ENCODE measurements around the gene PRKN.

The PRKN gene

DNA sequence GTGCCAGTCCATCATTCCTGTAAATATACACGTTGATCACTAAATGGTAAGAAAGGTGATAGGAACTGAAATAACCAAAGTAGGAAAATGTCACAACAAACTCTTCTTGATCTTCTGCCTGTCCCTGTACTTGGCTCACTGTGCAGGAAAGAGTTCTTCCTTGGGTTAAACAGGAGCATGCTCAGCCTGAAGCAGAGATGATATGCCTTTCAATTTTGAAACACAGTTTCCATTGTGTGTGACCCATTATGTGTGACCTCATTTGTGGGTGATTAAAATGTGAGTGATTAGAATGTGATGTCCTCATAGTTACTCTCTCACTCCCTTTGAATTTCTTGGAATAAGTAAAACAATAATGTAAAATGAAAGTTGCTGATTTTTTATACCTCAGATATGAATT, 1026.5 kb downstream of the PRKN start:
- in situ Hi-C loops (cut with MboI; ENCODE audit: low sequenced_read_pairs), result no loop called here

DNA sequence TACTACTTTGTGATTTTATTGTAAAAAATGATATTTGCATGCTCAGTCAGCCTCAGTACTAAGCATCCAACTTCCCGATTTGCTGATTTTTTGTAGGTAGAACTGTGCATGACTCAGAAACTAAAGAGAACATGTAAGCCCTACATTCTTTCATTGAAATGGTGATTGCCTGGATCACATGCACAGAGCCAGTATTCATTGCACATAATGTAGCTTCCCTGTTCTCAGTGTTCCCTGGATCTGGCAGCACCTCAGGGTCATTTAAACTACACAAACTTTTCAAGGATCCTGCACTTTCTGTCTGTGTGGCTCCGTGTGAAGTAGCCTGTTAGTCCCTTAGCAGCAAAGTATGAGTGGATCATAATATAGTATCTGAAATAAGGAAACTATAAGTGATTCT, 1030.8 kb downstream of the PRKN start:
- in situ Hi-C loops (cut with MboI; ENCODE audit: low sequenced_read_pairs), result no loop called here

DNA sequence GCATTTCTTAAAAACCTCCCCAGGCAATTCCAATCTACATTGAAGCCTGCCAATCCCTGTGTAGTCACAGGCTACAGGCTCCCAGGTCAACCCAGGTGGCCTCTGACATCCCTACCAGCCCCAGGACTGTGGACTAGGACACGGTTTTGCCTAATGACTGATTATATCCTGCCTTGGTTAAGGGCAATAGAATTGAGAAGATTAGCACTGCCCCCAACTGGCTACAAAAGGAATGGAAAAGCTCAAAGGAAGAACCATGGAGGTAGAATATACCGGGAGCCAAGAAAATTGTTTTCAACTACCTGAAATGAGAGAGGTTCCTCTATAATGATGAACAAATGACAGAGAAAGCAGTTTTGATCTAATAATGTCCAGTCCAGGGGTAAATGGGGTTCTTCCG, 1032.6 kb downstream of the PRKN start:
- in situ Hi-C loops (cut with MboI; ENCODE audit: low sequenced_read_pairs), result no loop called here

DNA sequence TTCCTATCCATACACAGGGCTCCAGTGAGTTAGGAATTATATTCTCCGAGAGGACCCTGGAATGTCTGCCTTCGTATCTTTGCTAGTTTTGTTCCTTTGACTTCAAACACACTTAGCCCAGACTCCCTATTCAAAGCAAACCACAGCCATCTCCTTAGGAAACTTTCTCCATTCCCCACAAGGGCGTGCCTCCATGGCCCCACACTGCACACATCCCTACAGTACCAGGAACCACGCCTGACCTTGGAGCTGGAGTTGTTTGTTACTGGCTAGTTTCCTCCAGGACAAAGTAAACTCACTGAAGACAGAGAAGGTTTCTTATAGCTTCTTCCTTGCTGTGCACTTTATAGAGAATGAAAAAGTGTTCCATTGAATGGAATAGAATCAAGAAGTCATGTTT, 1040.9 kb downstream of the PRKN start:
- in situ Hi-C loops (cut with MboI; ENCODE audit: low sequenced_read_pairs), result no loop called here

DNA sequence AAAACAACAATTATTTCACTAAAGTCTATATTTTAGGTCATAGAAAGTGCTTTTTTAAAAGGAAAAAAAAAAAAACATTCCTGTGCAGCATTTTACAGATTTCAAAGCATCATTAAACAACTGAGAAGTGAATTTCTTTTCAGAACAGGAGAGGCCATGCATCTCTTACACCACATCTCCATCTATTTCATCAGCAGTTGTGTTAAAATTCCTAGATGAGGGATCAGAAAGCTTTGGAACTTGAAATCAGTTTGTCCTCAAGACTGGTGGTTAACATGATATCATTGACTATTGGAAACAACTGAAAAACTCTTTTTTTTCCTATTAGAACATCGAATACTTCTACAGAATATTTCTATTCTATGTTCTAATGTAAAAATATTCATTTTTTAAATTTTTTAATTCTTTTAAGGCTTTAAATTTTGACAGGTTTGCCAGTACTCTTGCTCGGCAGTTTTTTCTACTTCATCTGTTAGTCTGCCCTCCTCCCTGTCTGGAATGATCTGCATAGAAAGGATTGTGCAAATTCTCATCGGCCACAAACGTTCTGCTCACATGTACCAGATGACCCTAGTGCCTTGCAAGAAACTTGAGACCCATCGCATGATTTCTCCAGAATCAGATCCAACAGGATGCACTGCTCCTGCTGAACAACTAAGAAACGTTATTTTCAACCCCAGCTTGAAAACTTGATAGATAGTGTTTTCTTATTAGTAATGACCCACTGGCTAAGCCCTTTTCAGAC, 1042.7 kb downstream of the PRKN start:
- in situ Hi-C loops (cut with MboI; ENCODE audit: low sequenced_read_pairs), result no loop called here

DNA sequence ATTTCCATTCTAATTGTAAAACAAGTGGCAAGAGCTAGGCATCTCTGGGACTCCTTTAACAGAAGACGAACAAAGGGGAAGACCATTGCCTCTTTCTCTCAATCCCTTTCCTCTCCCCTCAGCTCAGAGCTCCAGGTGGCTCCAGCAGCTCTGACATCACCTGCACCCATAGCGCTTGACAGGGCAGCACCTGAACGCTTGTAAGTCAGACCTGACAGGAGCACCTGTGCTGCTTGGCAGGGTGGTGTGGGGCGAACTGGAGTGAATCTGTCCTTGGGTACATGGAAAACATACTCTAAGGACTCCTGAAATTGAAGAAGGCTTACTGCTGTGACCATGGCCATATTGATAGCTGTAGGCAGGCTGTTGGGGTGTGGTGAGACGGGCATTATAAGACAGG, 1044.2 kb downstream of the PRKN start:
- in situ Hi-C loops (cut with MboI; ENCODE audit: low sequenced_read_pairs), result no loop called here

DNA sequence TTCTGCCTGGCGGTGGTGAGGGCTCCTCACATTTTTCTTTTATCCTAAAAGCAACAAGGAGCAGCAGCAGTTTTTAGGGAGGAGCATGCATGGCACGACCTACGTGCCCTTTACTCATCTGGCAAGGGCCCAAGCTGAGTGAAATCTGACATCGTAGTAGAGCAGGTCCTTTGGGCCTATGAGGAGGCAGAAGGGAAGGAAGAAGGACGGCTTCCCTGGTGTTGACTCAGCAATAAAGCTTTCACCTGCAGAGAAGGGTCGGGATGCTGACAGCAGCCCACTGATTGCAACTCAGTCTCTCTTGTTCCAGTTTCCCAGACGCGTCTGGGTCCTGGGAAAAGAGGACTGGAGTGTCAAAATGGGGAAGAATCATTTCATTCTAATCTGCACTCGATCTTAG, 1044.6 kb downstream of the PRKN start:
- in situ Hi-C loops (cut with MboI; ENCODE audit: low sequenced_read_pairs), result no loop called here

DNA sequence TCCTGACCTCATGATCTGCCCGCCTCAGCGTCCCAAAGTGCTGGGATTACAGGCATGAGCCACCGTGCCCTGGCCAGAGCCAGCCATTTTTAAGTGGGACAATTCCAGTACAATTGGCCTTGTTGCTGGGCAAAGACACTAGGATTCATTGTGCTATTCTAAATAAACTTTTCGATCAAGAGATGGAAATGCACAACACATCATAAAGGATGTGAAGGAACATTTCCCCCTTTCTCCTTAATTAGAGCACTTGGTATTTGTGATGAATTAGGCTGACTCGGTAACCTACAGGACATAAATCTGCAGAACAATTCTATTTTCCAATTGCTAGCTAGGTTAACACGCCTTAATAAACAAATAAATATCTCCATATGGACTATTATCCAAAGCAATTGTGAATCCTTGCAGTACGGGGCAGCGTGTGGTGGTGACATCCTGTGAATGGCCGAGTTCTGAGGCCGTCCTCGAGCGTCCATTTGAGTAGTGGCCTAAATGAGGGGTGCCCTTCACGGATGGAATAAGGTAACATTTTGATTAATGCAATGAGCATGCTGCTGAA, 1047.5 kb downstream of the PRKN start:
- in situ Hi-C loops (cut with MboI; ENCODE audit: low sequenced_read_pairs), result no loop called here

DNA sequence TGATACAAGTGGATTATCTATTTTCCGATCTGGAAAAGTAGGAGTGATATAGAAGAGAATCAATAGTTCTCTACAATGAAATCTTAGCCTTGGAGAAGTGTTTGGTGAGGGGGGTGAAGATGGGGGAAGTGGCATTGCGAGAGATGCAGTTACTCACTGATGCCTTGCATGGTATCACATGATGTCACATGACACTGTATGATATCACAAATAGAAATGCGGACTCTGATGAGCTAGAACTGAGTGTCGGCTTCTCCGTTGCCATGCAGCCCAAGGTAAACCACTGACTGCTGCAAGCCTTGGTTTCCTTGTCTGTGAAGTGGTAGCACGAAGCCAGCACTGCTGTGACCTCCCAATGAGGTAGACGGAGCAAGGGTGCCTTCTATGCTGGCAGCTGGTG, 1050.4 kb downstream of the PRKN start:
- in situ Hi-C loops (cut with MboI; ENCODE audit: low sequenced_read_pairs), result no loop called here

DNA sequence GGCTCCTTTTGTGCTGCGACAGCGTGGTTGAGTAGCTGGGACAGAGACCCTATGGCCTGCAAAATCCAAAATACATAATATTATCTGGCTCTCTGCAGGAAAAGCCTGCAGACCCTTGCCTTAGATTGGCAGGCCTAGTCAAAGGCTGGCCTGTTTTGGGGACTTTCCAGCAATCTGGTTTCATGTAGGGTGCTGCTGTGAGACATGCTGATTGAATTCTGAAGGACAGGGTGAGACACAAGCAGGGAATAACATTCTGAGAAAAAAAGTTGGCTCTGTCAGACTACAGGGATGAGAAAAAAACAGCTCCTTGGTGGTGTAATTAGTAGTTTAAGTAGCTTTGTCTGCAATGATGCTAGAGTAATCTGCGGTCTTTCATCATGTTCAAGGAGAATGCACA, 1051.0 kb downstream of the PRKN start:
- in situ Hi-C loops (cut with MboI; ENCODE audit: low sequenced_read_pairs), result no loop called here

DNA sequence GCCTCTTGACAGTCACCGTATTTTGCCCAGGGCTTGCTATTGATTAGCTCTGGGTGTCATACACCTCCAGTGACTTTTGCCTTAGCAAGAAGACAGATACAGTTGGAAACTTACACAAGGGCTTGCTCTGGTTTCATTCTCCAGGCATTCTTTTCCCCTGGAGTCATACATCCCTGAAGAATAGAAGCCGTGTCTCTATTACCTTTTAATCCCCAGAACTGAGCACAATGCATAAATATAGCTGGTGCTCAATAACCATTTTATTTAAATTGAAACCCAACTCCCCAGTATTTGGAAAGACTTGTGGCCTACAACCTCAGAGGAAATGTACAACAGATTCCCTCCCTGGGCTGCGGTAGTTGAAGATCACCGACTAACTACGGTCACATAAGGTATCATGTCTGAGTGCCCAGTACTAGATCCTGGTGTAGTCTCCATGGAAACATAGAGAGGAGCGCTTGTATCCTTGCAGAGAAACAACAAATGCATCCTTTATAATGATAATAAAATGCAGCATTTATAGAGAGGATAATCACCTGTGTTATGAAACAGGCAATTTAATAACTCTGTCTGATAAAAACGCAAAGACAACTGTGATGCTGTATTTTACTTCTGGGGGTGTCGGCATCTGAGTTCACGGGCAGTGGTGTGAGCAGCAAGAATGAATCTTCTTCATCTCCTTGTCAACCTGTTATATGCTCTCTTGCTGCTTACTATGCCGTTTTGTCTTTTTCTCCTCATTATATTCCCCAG, 1052.5 kb downstream of the PRKN start:
- in situ Hi-C loops (cut with MboI; ENCODE audit: low sequenced_read_pairs), result no loop called here

DNA sequence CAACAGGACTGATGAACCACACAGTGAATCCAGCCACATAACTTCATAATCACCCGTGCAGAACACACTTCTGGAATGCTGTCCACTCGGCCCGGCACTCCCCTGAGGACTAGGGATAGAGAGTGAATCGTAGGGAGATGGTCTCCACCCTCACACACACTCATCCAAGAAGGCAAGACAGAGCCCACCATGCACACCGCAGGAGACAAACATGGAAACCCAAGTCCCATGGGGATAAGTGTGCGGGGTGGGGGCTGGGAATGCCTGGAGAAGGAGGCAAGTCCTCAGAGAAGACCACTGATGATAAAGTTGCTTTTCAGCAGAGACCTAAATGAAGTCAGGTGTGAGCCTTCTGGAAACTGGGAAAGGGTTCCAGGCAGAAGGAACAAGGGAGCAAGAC, 1054.5 kb downstream of the PRKN start:
- in situ Hi-C loops (cut with MboI; ENCODE audit: low sequenced_read_pairs), result no loop called here

DNA sequence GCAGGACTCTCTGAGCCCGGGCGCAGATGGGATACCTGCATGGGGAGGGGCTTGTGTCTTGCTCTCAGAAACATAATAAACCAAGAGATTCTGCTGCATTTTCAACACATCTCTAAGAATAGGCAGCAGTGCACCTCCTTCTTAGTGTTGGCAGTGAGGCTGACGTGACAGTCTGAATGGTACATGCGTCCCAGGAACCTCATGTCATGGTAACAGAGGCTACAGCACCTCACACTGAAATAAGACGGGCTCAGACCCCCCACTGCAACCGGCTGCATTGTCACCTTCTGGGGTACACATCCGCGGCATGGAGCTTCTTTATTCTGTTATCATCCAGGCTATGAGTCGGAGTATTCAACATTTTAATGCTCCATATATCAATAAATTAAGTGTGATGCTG, 1056.4 kb downstream of the PRKN start:
- in situ Hi-C loops (cut with MboI; ENCODE audit: low sequenced_read_pairs), result no loop called here

DNA sequence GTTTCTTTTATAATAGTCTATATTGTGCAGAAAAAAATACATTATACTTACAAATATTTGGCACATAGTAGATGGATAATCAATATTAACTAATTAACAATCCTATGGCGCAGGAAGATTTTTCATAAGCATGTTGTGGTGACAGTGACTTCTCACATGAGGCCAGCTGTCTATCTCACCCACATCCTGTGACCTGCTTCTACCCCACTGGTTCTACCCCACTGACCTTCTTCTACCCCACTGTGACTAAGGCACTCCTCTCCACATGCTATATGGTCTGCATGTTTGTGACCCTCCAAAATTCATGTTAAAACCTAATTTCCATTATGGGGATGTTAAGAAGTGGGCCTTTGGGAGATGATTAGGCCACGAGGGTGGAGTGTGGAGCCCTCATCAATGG, 1058.9 kb downstream of the PRKN start:
- in situ Hi-C loops (cut with MboI; ENCODE audit: low sequenced_read_pairs), result no loop called here

DNA sequence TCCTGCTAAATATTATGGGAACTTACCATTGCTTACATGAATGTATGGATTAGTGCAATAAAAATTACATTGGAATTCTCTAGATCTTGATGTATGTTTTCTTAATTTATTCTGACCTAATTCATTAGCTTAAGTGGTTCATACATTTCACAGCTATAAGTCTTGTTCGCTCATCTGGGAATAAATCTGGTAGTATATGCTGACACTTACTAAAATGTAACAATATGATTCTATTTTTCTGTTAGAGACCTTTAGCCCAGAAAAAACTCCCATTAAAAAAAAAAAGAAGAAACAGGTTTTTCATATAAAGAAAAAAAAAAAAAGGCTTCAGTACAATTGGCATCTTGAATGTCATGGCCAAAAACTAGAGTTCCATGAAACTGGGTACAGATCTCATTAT, 1059.6 kb downstream of the PRKN start:
- in situ Hi-C loops (cut with MboI; ENCODE audit: low sequenced_read_pairs), result no loop called here

DNA sequence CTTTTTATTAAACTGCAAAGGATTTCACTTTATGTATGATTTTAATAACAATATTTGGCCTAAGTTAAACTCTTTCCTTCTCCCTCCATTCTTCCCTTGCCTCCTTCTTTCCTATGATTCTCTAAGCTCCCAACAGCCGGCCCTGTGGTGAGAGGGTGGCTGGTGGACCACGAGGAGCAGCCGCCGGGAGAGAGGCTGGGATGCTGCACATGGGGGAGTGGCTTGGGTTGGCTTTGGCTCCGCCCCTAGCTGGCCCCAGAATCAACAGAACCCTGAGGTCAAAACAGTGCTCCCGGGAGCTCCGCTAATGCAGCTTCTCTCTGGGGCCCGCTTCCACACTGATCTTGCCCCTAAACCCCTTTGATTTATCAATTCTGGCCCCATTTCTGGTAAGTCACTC, 1063.9 kb downstream of the PRKN start:
- in situ Hi-C loops (cut with MboI; ENCODE audit: low sequenced_read_pairs), result no loop called here

DNA sequence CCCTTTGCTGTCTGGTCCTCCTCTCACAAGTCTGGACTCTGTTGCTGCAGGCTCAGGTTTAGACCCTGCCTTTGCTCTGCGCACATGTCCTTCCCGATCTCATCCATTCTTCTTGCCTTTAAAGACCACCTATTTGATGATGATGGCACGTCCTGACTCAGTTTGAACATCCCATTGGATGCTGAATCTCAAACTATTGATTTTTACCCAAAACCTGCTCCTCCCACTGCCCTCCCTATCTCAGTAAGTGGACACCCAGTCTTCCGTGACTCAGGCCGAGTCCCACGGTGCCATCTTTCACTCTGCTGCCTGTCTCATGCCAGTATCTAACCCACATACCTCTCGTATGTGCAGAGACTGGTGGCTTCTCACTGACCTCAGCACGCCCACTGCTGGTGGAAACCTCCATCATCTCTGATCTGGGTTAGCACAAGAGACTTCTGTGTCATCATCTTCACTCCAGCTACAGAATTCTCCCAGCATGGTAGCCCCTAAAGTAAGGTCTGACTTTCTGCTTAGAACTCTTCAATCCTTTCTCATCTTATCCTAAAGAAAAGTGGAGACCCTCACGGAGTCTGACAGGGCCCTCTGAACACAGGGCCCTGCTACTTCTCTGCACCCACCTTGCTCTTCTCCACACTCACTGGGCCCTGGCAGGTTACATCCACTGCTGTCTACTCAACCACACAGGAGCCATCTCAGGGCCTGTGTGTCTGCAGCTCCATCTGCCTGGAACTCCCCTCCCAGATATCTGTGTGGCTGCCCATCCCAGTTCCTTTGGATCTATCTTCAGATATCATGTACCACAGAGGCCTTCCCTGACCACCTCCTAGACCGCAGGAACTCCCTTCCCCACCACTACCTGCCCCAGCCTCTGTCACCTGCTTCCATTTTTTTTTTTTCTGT, 1066.6 kb downstream of the PRKN start:
- in situ Hi-C loops (cut with MboI; ENCODE audit: low sequenced_read_pairs), result no loop called here

DNA sequence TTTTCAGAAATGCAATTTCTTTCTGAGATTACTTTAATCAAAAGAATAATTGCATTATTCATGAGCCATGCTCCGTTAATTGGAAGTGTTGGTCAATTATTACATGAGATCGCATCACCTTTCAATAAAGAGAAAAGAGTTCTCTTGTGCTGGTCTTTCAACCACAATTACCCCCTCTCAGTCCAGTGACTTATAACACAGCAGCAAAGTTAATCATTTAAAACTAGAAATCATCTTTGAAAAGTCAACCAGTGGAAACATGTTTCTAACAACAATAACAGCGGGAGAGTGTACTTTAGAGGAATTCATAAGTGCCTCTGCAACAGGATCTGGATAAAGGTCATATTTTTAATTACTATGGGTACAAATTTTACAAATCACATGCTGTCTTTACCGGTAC, 1069.4 kb downstream of the PRKN start:
- in situ Hi-C loops (cut with MboI; ENCODE audit: low sequenced_read_pairs), result no loop called here

DNA sequence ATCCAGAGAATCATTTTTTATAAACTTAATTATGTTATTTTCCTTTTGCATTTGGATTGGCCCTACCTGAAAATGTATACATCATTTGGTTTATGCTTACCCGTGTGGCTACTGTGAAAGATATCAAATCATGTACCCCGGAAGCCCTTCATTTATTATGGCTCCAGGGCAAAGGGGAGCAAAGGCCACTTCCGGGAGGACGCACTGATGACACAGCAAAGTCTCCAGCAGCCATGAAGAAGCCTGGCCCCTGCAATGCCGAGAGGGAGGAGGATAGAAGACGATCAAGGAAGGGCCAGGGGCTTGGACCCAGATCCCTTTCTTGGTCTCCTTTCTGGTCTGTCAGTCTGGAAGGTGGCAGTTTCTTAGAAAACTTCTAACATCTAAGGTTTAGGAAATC, 1073.4 kb downstream of the PRKN start:
- in situ Hi-C loops (cut with MboI; ENCODE audit: low sequenced_read_pairs), result no loop called here

DNA sequence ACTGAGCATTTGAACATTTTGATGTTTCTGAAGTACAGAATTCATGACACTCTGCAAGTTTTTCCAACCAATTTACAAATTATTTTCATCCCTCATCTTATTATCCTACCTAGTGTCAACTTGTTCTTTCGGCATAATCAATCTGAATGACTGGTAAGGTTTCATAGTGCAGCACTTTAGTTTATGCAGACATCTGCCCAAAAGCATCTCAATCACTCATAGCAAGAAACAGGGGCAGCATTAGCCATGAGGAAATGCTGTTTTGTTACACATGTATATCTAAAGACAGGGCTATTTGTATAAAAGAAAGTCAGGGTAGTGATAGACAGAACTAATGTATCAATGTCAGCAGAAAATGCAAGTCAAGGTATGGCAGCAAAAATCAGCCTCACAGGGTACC, 1075.6 kb downstream of the PRKN start:
- in situ Hi-C loops (cut with MboI; ENCODE audit: low sequenced_read_pairs), result no loop called here

DNA sequence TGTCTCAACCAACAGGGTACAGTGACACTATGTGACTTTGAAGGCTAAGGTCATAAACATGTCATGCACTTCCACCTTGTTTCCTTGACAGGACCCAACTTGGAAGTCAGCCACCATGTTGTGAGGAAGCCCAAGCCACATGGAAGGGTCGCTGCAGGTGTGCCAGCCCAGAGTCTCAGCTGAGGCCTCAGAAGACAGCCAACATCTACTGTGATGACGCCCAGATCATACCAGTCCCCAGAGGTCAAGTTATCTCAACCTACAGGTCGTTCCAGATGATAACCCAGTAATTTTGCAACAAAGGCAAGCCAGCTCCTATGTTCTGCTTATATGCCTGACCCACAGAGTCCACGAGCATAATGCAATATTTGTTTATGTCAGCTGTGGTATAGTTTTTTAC, 1077.7 kb downstream of the PRKN start:
- in situ Hi-C loops (cut with MboI; ENCODE audit: low sequenced_read_pairs), result no loop called here

All from HL-60/S4 treated with retinoic acid at 250 ng/mL for 4 days and 3 days (cell line).